Fibroblast of mammary gland (primary cell): ENCODE results near the gene SLC9A5.

Source experiments
- DNase-seq: peaks from one replicate; pipeline ENCODE4 v3.0.0-alpha.2; 2010; ENCODE audit warnings: low read depth
- H3K4me3 ChIP-seq: 2 replicates; pipeline ENCODE4 v1.5.1; 2011; ENCODE audit warnings: low read depth, mild to moderate bottlenecking, low read length, moderate library complexity; ENCODE audit not compliant: control insufficient read depth
- TF ChIP-seq, protein P1 (sequence below): conservative IDR thresholded peaks from 2 replicates; pipeline ENCODE4 v1.5.1; 2011; ENCODE audit warnings: low read depth, low read length, inconsistent platforms; ENCODE audit not compliant: control insufficient read depth, insufficient read depth

The SLC9A5 gene, protein sequence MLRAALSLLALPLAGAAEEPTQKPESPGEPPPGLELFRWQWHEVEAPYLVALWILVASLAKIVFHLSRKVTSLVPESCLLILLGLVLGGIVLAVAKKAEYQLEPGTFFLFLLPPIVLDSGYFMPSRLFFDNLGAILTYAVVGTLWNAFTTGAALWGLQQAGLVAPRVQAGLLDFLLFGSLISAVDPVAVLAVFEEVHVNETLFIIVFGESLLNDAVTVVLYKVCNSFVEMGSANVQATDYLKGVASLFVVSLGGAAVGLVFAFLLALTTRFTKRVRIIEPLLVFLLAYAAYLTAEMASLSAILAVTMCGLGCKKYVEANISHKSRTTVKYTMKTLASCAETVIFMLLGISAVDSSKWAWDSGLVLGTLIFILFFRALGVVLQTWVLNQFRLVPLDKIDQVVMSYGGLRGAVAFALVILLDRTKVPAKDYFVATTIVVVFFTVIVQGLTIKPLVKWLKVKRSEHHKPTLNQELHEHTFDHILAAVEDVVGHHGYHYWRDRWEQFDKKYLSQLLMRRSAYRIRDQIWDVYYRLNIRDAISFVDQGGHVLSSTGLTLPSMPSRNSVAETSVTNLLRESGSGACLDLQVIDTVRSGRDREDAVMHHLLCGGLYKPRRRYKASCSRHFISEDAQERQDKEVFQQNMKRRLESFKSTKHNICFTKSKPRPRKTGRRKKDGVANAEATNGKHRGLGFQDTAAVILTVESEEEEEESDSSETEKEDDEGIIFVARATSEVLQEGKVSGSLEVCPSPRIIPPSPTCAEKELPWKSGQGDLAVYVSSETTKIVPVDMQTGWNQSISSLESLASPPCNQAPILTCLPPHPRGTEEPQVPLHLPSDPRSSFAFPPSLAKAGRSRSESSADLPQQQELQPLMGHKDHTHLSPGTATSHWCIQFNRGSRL

DNA sequence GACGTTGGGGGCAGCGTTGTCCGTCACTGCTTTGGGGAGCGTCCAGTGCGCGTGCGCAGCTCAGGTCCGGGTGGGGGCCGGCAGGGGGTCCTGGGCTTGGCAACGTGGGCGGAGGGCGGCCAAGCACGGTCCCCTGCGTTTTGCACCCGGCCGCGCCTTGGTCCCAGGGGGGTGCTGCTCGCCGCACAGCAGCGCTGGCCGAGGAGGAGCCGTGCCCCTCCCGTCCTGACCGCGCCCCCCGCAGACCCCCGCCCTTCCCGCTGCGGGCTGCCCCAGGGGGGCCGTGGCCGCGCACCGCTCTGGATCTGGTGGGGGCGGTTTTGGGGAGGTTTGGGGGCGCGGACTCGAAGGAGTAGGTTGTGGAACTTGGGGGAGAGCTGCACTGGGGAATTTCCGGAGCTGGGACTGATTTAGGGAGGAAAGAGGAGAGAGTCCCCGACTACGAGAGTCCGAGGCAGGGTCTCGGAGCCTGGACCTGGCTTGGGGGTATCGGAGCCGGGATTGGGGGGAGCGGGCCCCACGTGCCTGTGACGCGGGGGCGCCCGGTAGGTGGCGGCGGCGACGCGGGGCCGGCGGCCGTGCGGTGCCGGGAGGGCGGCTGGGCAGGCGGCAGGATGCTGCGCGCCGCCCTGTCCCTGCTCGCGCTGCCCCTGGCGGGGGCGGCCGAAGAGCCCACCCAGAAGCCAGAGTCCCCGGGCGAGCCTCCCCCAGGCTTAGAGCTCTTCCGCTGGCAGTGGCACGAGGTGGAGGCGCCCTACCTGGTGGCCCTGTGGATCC is at the start of gene SLC9A5:
TSS of gene SLC9A5 (plus strand) at position 579 of the 777 bp plus-strand sequence. CDS start at position 615, 36 bp downstream.
- TF ChIP-seq, protein P1, sequence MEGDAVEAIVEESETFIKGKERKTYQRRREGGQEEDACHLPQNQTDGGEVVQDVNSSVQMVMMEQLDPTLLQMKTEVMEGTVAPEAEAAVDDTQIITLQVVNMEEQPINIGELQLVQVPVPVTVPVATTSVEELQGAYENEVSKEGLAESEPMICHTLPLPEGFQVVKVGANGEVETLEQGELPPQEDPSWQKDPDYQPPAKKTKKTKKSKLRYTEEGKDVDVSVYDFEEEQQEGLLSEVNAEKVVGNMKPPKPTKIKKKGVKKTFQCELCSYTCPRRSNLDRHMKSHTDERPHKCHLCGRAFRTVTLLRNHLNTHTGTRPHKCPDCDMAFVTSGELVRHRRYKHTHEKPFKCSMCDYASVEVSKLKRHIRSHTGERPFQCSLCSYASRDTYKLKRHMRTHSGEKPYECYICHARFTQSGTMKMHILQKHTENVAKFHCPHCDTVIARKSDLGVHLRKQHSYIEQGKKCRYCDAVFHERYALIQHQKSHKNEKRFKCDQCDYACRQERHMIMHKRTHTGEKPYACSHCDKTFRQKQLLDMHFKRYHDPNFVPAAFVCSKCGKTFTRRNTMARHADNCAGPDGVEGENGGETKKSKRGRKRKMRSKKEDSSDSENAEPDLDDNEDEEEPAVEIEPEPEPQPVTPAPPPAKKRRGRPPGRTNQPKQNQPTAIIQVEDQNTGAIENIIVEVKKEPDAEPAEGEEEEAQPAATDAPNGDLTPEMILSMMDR: no peak
- H3K4me3 ChIP-seq: peak within 1 kb of the TSS; percentile 55
- no peak for DNase-seq

DNA sequence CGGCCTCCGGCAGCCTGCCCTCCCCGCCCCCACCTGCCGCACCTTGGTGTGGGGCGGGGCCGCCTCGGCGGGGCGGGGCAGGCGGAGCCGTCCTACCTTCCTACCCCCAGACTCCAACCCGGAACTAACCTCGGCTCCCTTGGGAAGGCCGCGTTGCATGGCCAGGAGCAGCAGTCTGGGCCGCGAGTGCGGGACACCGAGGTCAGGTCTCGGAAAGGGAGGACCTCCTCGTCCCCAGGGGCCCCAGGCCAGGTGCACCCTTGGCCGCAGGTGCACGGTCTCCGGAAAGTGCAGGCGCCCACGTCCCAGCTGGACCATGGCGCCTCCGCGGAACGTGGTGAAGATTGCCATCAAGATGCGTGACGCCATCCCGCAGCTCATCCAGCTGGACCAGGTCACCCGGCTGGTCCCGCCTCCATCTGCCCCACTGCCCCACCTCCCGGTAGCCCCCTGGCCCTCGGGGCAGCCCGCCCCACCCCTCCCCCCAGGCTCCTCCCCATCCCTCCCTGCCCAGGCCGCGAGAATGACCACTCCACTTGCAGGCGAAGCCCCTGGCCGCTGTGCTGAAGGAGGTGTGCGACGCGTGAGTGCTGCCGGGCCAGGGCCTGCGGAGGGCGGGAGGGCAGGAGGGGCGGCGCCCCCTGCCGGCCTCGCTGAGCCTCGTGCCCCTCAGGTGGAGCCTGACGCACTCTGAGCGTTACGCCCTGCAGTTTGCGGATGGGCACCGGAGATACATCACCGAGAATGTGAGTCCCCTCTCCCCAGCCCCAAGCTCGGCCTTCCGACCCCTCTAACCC is 49.6 kb upstream of the SLC9A5 start, which contains the start of gene ELMO3:
TSS of gene ELMO3 (plus strand) at position 121 of the 797 bp plus-strand sequence. CDS start at position 317, 196 bp downstream.
- no peak within 1 kb of the TSS for H3K4me3 ChIP-seq
- TF ChIP-seq, protein P1: peak; percentile 32
- no peak for DNase-seq

DNA sequence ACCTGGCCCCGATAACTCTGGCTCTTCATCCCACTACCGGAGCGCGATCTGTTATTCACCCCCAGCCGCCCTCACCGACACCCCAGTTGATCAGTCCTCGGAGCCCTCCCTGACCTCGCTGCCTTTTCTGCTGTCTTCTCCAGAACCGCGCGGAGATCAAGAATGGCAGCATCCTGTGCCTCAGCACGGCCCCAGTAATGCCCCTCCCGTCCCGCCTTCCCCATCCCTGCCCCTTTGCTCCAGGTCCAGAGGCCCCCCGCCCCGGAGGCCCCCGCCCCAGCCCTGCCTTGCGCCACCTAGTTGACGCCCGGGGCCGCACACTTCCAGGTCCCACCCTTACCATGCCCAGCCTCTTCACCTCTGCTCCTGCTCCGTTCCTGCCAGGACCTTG is 49.0 kb upstream of the SLC9A5 start:
- no peak overlapping the region for H3K4me3 ChIP-seq
- DNase-seq: no peak
- TF ChIP-seq, protein P1: no peak

DNA sequence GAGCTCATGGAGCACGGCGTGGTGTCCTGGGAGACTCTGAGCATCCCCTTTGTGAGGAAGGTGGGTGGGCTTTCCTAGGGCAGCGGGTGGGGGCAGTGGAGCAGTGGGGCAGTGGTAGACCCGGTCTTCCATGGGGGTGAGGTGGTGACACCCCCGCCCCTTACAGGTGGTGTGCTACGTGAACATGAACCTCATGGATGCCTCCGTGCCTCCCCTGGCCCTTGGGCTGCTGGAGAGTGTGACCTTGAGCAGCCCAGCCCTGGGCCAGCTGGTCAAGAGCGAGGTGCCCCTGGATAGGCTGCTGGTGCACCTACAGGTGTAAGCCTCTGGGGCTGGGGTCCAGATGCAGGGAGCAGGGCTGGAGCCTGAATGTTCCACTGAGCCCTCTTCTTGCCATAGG is 48.3 kb upstream of the SLC9A5 start:
- no peak for DNase-seq
- TF ChIP-seq, protein P1: no peak
- no peak overlapping the region for H3K4me3 ChIP-seq

DNA sequence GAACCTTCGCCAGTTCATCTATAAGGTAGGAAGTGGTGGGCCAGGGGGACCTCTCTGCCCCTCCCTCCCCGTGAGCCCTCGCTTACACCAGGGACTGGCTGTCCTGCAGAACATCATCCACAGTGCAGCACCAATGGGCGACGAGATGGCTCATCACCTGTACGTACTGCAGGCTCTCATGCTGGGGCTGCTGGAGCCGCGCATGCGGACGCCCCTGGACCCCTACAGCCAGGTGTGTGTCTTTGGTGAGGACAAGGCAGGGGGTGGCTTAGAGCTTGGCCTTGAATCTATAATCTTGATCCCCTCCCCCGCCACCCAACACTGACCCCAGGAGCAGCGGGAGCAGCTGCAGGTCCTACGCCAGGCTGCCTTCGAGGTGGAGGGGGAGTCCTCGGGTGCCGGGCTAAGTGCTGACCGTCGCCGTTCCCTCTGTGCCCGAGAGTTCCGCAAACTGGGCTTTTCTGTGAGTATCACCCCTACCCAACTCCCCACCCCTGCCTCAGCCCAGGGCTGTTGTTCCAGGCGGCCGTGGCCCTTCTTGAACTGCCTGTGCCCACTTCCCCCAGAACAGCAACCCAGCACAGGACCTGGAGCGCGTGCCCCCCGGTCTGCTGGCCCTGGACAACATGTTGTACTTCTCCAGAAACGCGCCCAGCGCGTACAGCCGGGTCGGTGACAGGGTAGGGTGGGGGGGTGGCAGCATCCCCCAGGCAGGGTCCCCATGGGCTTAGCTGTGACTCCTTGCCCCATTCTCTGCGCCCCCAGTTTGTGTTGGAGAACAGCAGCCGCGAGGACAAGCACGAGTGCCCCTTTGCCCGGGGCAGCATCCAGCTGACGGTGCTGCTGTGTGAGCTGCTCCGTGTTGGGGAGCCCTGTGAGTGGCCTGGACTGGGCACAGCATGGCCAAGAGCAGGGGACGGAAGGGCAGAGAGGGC is 47.1 kb upstream of the SLC9A5 start:
- no peak for DNase-seq
- no peak overlapping the region for H3K4me3 ChIP-seq
- TF ChIP-seq, protein P1: no peak
